MM.1S (cell line): Measurements from ENCODE around the gene RERE.

Experiments
- DNase-seq: peaks from one replicate; pipeline ENCODE4 v3.0.0-alpha.2; 2015
- H2AFZ ChIP-seq: fragments of 300-600 bp; sonication (generic); 2 replicates; pipeline ENCODE4 v1.6.0; 2016; ENCODE audit warnings: antibody characterized with exemption, low read length
- H3F3A ChIP-seq: fragments of 300-600 bp; sonication (generic); 2 replicates; pipeline ENCODE4 v1.6.1; 2016; ENCODE audit warnings: mild to moderate bottlenecking, antibody characterized with exemption, low read length, moderate library complexity, mixed read lengths; ENCODE audit not compliant: insufficient read depth
- H3K27ac ChIP-seq: fragments of 300-600 bp; sonication (generic); 2 replicates; pipeline ENCODE4 v1.5.1; 2016; ENCODE audit warnings: mild to moderate bottlenecking, low read length
- H3K27me3 ChIP-seq: fragments of 300-600 bp; sonication (generic); replicated peaks from 2 replicates; pipeline ENCODE4 v1.6.0; 2016; ENCODE audit warnings: low read length; ENCODE audit not compliant: insufficient read depth
- H3K36me3 ChIP-seq: fragments of 300-600 bp; sonication (generic); replicated peaks from 2 replicates; pipeline ENCODE4 v1.6.1; 2016; ENCODE audit warnings: mild to moderate bottlenecking, low read length, mixed read lengths; ENCODE audit not compliant: insufficient read depth
- H3K4me1 ChIP-seq: fragments of 300-600 bp; sonication (generic); 2 replicates; pipeline ENCODE4 v1.6.1; 2016; ENCODE audit warnings: low read length, mixed read lengths
- H3K4me2 ChIP-seq: fragments of 300-600 bp; sonication (generic); 2 replicates; pipeline ENCODE4 v1.6.0; 2016; ENCODE audit warnings: low read depth, low read length
- H3K4me3 ChIP-seq: fragments of 300-600 bp; sonication (generic); 2 replicates; pipeline ENCODE4 v1.5.1; 2016; ENCODE audit warnings: low read length, mixed read lengths
- H3K79me2 ChIP-seq: fragments of 300-600 bp; sonication (generic); 2 replicates; pipeline ENCODE4 v1.6.1; 2016; ENCODE audit warnings: mixed run types, low read length, mixed read lengths
- H3K9ac ChIP-seq: fragments of 300-600 bp; sonication (generic); 2 replicates; pipeline ENCODE4 v1.6.1; 2016; ENCODE audit warnings: low read length, mixed read lengths
- H3K9me2 ChIP-seq: fragments of 300-600 bp; sonication (generic); replicated peaks from 2 replicates; pipeline ENCODE4 v1.6.1; 2016; ENCODE audit warnings: mild to moderate bottlenecking, low read length, mixed read lengths; ENCODE audit not compliant: insufficient read depth
- H3K9me3 ChIP-seq: fragments of 300-600 bp; sonication (generic); replicated peaks from 2 replicates; pipeline ENCODE4 v1.6.1; 2016; ENCODE audit warnings: mild to moderate bottlenecking, low read length, mixed read lengths; ENCODE audit not compliant: insufficient read depth
- H4K20me1 ChIP-seq: fragments of 300-600 bp; sonication (generic); 2 replicates; pipeline ENCODE4 v1.6.1; 2016; ENCODE audit warnings: mild to moderate bottlenecking, low read length, moderate library complexity, mixed read lengths; ENCODE audit not compliant: insufficient read depth
- EZH2 ChIP-seq: fragments of 300-600 bp; sonication (generic); optimal IDR thresholded peaks from 2 replicates; pipeline ENCODE3; 2017; ENCODE audit warnings: low read depth, mild to moderate bottlenecking, antibody characterized with exemption, low read length, mixed read lengths
- EZH2phosphoT487 ChIP-seq: fragments of 300-600 bp; sonication (generic); IDR thresholded peaks from 2 replicates; pipeline ENCODE4 v1.6.1; 2018; ENCODE audit warnings: antibody characterized with exemption, low read length
- TF ChIP-seq, protein P1 (sequence below): fragments of 300-600 bp; sonication (generic); IDR thresholded peaks from 2 replicates; pipeline ENCODE4 v1.5.1; 2016; ENCODE audit warnings: antibody characterized with exemption, low read length, mixed read lengths

The RERE gene

GRCh38 chr1:8398677-8399076 lies 418.8 kb downstream of the RERE start:
- Histone ChIP-seq H3K4me2 (peak overlapping the region; percentile 53; the same call in 1 of the 2 replicates), H3K79me2 (peaks cover 8% of the 10 kb centered on the region), H3K4me1 (peaks cover 41% of the 10 kb centered on the region), H4K20me1 (no peaks in the 10 kb centered on the region), H3F3A (peaks cover 30% of the 10 kb centered on the region), H3K9me2 (no peaks in the 10 kb centered on the region), H3K9ac (no peak overlapping the region), H3K36me3 (no peaks in the 10 kb centered on the region), H3K9me3 (no peaks in the 10 kb centered on the region), H3K27ac (no peak overlapping the region), H3K27me3 (no peaks in the 10 kb centered on the region), H2AFZ (no peak overlapping the region), H3K4me3 (no peak overlapping the region)
- TF ChIP-seq EZH2phosphoT487 (no peak), EZH2 (no peak)
- TF ChIP-seq, protein P1, sequence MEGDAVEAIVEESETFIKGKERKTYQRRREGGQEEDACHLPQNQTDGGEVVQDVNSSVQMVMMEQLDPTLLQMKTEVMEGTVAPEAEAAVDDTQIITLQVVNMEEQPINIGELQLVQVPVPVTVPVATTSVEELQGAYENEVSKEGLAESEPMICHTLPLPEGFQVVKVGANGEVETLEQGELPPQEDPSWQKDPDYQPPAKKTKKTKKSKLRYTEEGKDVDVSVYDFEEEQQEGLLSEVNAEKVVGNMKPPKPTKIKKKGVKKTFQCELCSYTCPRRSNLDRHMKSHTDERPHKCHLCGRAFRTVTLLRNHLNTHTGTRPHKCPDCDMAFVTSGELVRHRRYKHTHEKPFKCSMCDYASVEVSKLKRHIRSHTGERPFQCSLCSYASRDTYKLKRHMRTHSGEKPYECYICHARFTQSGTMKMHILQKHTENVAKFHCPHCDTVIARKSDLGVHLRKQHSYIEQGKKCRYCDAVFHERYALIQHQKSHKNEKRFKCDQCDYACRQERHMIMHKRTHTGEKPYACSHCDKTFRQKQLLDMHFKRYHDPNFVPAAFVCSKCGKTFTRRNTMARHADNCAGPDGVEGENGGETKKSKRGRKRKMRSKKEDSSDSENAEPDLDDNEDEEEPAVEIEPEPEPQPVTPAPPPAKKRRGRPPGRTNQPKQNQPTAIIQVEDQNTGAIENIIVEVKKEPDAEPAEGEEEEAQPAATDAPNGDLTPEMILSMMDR: peak; percentile 20; the same call in 1 of the 2 replicates
- no peak for DNase-seq

DNA sequence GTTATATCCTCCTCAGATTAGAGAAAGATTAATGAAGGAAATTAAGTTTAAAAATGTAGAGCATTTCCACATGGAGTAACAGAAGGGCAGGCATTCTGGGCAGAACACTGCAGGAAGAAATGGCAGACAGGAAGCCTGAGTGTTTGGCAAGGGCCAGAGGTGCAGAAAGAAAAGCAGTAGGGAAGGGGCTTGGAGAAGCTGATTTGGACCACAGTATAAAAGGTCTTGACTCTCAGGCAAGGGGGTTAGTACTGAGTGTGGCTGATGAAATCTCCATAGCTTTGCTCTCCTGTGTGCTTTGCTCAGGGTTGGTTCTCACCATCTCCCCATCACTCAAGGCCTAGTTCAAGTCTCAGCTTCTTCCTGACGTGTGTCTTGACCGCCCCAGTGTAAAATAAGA lies 419.4 kb downstream of the RERE start:
- no peaks in the 10 kb centered on the region for H3K36me3 ChIP-seq
- peaks cover 41% of the 10 kb centered on the region for H3K4me1 ChIP-seq
- TF ChIP-seq, protein P1: no peak
- no peak for TF ChIP-seq EZH2
- TF ChIP-seq EZH2phosphoT487: no peak
- H3K9ac ChIP-seq: no peak overlapping the region
- H3K9me3 ChIP-seq: no peaks in the 10 kb centered on the region
- H3K4me3 ChIP-seq: no peak overlapping the region
- H2AFZ ChIP-seq: no peak overlapping the region
- no peaks in the 10 kb centered on the region for H3K27me3 ChIP-seq
- H3K79me2 ChIP-seq: peaks cover 8% of the 10 kb centered on the region
- H3K4me2 ChIP-seq: peak overlapping the region; percentile 53
- H3F3A ChIP-seq: peaks cover 30% of the 10 kb centered on the region
- peak overlapping the region; percentile 44; the same call in 1 of the 2 replicates for H3K27ac ChIP-seq
- H3K9me2 ChIP-seq: no peaks in the 10 kb centered on the region
- DNase-seq: no peak
- no peaks in the 10 kb centered on the region for H4K20me1 ChIP-seq

- peaks cover 8% of the 10 kb centered on the region for H3K79me2 ChIP-seq
- no peak for TF ChIP-seq EZH2
- TF ChIP-seq, protein P1: no peak
- no peak for TF ChIP-seq EZH2phosphoT487
- no peaks in the 10 kb centered on the region for H3K36me3 ChIP-seq
- H3K4me2 ChIP-seq: peak overlapping the region; percentile 53
- H3K27ac ChIP-seq: peak overlapping the region; percentile 44; the same call in 1 of the 2 replicates
- no peaks in the 10 kb centered on the region for H3K27me3 ChIP-seq
- DNase-seq: peak; percentile 53
- peaks cover 30% of the 10 kb centered on the region for H3F3A ChIP-seq
- no peaks in the 10 kb centered on the region for H3K9me2 ChIP-seq
- H3K4me1 ChIP-seq: peaks cover 41% of the 10 kb centered on the region
- no peak overlapping the region for H3K9ac ChIP-seq
- H3K9me3 ChIP-seq: no peaks in the 10 kb centered on the region
- H3K4me3 ChIP-seq: peak overlapping the region; percentile 8; the same call in 1 of the 2 replicates
- H2AFZ ChIP-seq: no peak overlapping the region
- no peaks in the 10 kb centered on the region for H4K20me1 ChIP-seq
Observed at GRCh38 chr1:8397511-8397910, 419.9 kb downstream of the RERE start.
